Measurements from ENCODE around the gene BAIAP2.

The BAIAP2 gene

DNA sequence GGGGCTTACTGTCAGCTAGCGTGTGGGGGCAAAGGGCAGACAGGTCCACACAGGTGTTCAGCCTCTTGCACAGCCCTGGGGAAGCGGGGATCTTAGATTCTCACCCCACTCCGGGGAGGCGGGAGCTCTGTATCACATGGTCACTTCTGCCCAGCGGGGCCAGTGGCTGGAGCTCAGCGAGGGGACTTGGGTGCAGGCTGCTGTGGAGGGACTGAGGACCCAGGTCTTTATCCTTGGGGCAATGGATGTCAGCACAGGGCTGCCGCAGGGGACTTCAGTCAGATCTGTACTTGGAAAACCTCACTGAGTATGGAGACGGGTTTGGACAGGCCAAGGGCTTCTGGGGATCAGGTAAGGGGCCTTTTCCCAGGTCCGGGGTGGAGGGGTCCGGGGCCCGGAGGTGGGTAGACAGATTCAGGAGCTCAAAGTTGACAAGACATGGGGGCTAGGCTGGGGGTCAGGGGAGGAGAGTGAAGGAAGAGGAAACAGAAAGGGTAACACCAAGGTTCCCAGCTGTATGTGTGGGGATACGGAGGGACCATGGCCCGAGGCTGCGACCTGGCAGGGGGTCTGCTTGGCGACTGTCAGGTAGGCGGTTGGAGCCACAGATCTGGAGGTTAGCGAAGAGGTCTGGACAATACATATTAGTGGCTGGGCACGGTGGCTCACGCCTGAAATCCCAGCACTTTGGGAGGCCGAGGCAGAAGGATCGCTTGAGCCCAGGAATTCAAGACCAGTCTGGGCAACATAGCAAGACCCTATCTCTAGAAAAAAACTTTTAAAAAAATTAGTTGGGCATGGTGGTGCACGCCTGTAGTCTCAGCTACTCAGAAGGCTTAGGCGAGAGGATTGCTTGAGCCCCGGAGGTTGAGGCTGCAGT lies 15.1 kb upstream of the BAIAP2 start:
- TF ChIP-seq CEBPB (IDR thresholded peaks at IDR 0.05): no peak
- no peak for TF ChIP-seq TCF12 (IDR thresholded peaks at IDR 0.05; ENCODE audit: low read depth)
- no peak for TF ChIP-seq CREB1 (IDR thresholded peaks at IDR 0.05; ENCODE audit: low read depth)
- no peak for TF ChIP-seq RAD21 (IDR thresholded peaks at IDR 0.05; ENCODE audit: low read depth)
- no peak for TF ChIP-seq EP300 (IDR thresholded peaks at IDR 0.05; ENCODE audit: borderline replicate concordance)
- TF ChIP-seq YY1 (IDR thresholded peaks at IDR 0.05; ENCODE audit: low read depth): no peak
- no peak for TF ChIP-seq TAF1 (IDR thresholded peaks at IDR 0.05; ENCODE audit: low read depth)
- TF ChIP-seq, protein P1, sequence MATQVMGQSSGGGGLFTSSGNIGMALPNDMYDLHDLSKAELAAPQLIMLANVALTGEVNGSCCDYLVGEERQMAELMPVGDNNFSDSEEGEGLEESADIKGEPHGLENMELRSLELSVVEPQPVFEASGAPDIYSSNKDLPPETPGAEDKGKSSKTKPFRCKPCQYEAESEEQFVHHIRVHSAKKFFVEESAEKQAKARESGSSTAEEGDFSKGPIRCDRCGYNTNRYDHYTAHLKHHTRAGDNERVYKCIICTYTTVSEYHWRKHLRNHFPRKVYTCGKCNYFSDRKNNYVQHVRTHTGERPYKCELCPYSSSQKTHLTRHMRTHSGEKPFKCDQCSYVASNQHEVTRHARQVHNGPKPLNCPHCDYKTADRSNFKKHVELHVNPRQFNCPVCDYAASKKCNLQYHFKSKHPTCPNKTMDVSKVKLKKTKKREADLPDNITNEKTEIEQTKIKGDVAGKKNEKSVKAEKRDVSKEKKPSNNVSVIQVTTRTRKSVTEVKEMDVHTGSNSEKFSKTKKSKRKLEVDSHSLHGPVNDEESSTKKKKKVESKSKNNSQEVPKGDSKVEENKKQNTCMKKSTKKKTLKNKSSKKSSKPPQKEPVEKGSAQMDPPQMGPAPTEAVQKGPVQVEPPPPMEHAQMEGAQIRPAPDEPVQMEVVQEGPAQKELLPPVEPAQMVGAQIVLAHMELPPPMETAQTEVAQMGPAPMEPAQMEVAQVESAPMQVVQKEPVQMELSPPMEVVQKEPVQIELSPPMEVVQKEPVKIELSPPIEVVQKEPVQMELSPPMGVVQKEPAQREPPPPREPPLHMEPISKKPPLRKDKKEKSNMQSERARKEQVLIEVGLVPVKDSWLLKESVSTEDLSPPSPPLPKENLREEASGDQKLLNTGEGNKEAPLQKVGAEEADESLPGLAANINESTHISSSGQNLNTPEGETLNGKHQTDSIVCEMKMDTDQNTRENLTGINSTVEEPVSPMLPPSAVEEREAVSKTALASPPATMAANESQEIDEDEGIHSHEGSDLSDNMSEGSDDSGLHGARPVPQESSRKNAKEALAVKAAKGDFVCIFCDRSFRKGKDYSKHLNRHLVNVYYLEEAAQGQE (IDR thresholded peaks at IDR 0.05; ENCODE audit: low read depth): no peak
- no peak for TF ChIP-seq TEAD4 (IDR thresholded peaks at IDR 0.05)
- no peak for TF ChIP-seq FOXM1 (IDR thresholded peaks at IDR 0.05; ENCODE audit: borderline replicate concordance, low read depth)
- TF ChIP-seq NFIC (IDR thresholded peaks at IDR 0.05): no peak
- TF ChIP-seq, protein P2, sequence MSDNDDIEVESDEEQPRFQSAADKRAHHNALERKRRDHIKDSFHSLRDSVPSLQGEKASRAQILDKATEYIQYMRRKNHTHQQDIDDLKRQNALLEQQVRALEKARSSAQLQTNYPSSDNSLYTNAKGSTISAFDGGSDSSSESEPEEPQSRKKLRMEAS (IDR thresholded peaks at IDR 0.05): no peak
- no peak for TF ChIP-seq EGR1 (IDR thresholded peaks at IDR 0.05)
- no peak for TF ChIP-seq ZBTB7A (IDR thresholded peaks at IDR 0.05; ENCODE audit: low read depth)
- TF ChIP-seq, protein P3, sequence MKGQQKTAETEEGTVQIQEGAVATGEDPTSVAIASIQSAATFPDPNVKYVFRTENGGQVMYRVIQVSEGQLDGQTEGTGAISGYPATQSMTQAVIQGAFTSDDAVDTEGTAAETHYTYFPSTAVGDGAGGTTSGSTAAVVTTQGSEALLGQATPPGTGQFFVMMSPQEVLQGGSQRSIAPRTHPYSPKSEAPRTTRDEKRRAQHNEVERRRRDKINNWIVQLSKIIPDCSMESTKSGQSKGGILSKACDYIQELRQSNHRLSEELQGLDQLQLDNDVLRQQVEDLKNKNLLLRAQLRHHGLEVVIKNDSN (IDR thresholded peaks at IDR 0.05): no peak

DNA sequence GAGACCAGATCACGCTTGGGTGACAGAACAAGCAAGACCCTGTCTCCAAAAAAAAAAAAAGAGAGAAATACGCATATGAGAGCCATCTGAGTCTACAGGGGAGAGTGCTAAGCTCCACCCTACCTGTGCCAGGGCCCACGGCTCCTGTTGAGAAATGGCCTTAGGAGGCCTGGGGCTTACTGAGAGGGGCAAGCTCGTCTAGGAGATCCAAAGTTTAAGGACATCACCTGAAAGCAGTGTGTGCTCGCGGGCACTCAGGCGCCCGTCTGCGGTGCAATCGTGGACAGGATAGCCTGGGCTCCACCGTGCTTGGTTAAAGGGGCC lies 14.5 kb upstream of the BAIAP2 start:
- TF ChIP-seq EGR1 (IDR thresholded peaks at IDR 0.05) (no peak), YY1 (IDR thresholded peaks at IDR 0.05; ENCODE audit: low read depth) (no peak), EP300 (IDR thresholded peaks at IDR 0.05; ENCODE audit: borderline replicate concordance) (no peak), TAF1 (IDR thresholded peaks at IDR 0.05; ENCODE audit: low read depth) (no peak), RAD21 (IDR thresholded peaks at IDR 0.05; ENCODE audit: low read depth) (no peak), FOXM1 (IDR thresholded peaks at IDR 0.05; ENCODE audit: borderline replicate concordance, low read depth) (no peak), CREB1 (IDR thresholded peaks at IDR 0.05; ENCODE audit: low read depth) (no peak), TEAD4 (IDR thresholded peaks at IDR 0.05) (no peak), TCF12 (IDR thresholded peaks at IDR 0.05; ENCODE audit: low read depth) (no peak), CEBPB (IDR thresholded peaks at IDR 0.05) (no peak), NFIC (IDR thresholded peaks at IDR 0.05) (no peak), ZBTB7A (IDR thresholded peaks at IDR 0.05; ENCODE audit: low read depth) (no peak)
- TF ChIP-seq, protein P3 (IDR thresholded peaks at IDR 0.05): no peak
- TF ChIP-seq, protein P1 (IDR thresholded peaks at IDR 0.05; ENCODE audit: low read depth): no peak
- TF ChIP-seq, protein P2 (IDR thresholded peaks at IDR 0.05): no peak

DNA sequence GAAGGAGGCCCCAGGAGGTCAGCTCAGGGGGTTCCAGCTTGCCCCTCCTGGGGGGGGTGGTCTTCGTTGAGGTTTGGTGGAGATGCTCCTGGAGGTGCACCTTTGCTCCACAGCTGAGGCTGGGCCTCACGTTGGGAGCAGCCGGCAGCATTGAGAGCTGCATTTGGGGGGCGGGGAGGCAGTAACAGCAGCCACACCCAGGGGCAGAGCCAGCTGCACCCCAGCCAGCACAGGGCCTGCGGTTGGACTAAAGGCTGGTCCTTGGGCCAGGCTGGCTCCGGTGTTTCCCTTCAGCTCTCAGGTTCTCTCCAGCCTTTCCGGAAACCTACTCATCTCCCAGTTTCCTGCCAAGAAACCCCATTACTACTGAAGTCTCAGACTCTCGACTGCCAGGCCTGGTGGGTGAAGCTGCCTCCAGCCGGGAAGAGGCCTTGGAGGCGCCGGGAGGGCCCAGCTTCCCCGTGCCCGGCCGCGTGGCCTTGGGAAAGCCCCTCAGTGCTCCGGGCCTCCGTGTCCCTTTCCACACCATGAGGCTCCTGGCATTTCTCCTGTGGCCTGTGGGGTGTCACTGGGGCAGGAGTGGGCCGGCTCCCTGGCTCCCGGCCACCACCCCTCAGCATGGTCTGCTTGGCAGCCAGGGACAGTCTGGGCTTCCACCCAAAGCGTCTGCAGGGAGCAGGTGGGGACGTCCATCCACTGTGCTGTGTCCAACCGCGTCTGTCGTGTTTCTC lies 14.0 kb upstream of the BAIAP2 start:
- TF ChIP-seq FOXM1 (IDR thresholded peaks at IDR 0.05; ENCODE audit: borderline replicate concordance, low read depth): no peak
- TF ChIP-seq TEAD4 (IDR thresholded peaks at IDR 0.05): peak; percentile 15; the same call in 1 of the 2 replicates

DNA sequence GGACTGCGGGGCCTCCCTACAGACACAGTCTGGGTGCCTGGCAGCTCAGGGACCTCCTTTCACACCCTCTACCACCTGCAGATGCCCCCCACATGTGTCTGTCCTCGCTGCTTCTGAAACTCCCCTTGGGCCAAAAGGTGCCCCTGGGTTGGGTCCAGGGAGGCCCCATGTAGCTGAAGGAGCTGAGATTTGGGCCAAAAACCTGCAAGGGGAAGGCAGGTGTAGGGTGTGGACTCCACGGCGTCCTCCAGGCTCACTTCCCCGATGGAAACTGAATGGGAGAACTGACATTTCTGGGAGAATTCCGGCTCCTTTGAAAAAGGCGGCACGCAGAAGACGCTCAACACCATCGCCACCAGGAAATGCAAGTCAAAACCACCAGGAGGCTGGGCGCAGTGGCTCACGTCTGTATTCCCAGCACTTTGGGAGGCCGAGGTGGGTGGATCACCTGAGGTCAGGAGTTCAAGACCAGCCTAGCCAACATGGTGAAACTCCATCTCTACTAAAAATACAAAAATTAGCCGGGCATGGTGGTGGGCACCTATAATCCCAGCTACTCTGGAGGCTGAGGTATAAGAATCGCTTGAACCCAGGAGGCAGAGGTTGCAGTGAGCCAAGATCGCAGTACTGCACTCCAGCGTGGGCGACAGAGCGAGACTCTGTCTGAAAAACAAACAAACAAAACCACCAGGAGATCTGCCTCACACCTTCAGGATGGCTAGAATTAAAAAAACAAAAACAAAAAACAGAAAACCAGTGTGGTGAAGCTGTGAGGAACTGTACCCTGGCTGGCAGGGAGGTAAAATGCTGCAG lies 13.2 kb upstream of the BAIAP2 start:
- TF ChIP-seq TAF1 (IDR thresholded peaks at IDR 0.05; ENCODE audit: low read depth) (no peak), CREB1 (IDR thresholded peaks at IDR 0.05; ENCODE audit: low read depth) (no peak), CEBPB (IDR thresholded peaks at IDR 0.05) (no peak), TEAD4 (IDR thresholded peaks at IDR 0.05) (no peak), YY1 (IDR thresholded peaks at IDR 0.05; ENCODE audit: low read depth) (no peak), FOXM1 (IDR thresholded peaks at IDR 0.05; ENCODE audit: borderline replicate concordance, low read depth) (no peak), RAD21 (IDR thresholded peaks at IDR 0.05; ENCODE audit: low read depth) (no peak), EGR1 (IDR thresholded peaks at IDR 0.05) (no peak), ZBTB7A (IDR thresholded peaks at IDR 0.05; ENCODE audit: low read depth) (no peak), NFIC (IDR thresholded peaks at IDR 0.05) (no peak), EP300 (IDR thresholded peaks at IDR 0.05; ENCODE audit: borderline replicate concordance) (no peak), TCF12 (IDR thresholded peaks at IDR 0.05; ENCODE audit: low read depth) (no peak)
- TF ChIP-seq, protein P3 (IDR thresholded peaks at IDR 0.05): no peak
- TF ChIP-seq, protein P2 (IDR thresholded peaks at IDR 0.05): no peak
- TF ChIP-seq, protein P1 (IDR thresholded peaks at IDR 0.05; ENCODE audit: low read depth): no peak

All from Ishikawa (cell line).